ENCODE data around the gene NRF1.
"Not testable (repeated sequence)": the region's sequence is repeated elsewhere in the genome, so short reads cannot be mapped to it uniquely, and the experiment has no call there.

The NRF1 gene

DNA sequence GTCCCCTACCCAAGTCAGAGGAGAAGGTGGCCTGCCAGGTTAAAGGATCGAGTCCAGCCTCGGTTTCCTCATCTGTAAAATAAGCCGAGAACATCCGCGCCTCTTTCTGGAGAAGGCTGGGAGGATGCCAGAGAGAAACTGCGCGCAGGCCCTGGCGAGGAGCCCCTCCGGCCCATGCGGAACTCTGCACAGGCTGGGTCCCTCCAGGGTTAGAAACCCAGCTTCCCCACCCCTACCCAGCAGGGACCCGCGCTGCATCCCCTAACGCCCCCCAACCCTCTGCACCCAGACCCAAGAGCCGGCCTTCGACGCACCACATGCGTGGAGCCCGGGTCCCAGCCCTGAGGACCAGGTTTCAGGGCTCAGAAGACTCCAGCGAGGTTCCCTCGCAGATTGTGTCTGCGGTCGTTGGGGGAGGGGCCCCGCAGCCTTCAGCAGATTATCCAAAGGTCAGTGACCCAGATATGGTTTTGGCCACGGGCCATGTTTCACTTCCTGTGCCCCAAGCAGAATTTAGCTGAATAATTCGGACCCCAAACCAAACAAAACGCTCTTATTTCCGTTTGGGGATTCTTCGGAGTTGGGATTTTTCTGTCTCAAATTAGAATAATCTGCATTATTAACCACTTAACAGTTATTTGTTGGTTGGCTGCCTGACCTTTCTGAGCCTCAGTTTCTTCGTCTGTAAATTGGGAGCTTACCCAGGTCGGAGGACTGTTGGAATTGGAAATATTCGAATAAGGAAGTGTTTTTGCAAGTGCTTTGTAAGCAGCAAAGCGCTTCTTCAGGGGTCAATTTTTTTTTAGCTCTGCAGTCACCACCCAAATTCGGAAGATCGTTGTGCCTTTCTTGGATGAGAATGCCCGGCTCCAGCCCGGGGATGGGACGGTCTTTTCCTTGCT is 173.5 kb downstream of the NRF1 start:
- DNase-seq = no peak

DNA sequence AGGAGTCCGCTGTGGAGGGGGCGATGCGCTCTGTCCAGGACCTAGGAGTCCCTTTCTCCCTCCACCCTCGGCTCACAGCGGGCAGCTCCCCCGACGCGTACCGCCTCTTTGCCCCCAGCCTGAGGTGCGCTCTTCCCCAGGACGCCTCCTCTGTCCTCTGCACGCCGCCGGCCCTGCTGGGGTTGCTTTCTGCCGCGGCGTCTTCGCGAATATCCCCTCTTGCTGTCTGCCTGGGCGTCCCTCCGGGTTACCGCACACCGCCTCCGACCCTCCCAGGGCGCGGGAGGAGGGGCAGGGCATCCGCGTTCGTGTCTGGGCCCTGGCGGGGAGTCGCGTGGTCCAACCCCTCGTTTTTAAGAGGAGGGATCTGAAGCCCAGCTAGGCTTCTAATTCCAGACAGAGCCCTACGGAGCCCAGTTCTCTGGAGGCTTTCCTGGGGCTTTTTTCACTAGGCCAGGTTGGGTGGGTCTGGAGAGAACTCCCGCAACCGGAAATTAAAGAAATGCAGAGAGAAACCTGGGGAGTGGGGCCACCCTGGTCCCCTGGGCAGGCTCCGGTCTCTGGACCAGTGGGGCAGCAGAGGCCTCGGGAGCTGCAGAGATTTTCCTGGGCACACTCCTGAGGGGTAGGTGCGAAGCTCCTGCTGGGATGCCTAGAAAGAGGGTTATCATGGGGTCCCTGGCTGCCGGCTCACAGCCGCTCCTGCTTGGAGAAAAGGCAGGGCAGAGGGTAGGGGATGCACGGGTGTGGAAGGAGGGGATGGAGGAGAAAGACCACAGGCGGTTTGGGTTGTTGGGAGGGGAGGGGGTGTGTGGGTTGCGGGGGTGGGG is 174.4 kb downstream of the NRF1 start:
- DNase-seq = no peak

DNA sequence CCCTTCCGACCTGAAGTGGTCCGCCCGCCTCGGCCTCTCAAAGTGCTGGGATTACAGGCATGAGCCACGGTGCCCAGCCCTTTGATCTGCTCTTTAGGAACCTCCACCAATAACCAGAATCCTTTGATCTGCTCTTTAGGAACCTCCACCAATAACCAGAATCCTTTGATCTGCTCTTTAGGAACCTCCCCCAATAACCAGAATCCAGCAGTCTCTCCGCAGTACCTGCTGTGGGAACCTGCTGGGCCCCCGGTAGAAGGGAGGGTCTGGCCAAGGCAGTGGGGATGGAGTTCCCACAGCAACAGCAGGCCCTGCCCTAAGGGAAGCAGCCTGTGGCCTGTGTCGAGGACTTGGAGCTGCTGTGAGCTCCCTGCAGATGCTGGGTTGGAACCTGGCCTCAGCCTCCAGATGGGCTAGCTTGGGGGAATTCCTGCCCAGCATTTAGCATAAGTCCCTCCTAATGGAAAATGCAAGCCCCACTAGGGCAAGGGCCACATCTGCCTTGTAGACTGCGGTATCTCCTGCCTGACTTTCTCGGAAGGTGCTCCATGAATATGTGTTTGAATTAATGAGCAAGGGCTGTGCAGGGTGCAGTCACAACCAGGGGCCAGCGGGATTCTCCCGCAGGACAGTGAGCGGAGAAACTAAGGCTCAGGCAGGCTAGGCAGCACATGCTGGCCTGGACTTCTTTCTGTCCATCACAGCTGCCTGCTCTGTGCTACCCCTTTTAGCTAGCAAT is 175.5 kb downstream of the NRF1 start:
- no peak for DNase-seq

DNA sequence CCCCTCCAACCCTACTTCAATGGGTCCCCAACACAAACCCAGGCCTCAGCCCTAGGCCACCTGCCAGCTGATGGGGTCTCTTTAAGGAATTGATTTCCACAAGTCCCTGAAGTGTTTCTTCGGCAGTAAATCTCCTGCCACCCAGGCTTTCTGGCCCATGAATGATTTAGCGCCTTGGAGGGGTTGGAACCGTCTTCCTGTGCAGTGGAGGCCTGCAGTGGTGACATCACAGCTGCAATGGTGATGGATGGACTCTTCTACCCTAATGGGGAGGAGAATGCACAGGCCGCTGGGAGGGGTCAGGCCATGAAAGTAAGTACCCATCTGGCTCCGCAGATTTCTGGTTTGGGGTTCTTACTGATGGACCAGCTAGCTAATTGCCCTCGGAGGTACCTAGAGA is 177.5 kb downstream of the NRF1 start:
- DNase-seq = no peak

DNA sequence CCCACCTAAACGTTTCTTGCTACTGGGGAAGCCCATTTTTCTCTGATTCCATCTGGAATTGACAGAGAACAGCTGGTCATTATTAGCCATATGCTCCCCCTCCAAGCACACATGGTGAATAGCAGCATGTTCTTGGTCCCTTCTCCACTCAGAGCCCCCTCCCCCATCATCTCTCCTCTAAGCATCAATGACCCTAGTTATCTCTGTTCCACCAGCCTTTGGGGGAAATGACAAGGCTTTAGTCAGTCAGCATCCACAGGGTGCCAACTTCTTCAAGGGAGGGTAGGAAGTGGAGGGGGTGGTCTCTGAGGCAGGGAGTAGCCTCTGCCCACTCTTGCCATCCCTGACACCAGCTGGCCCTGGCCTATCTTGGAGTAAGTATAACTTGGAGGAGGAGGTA is 178.1 kb downstream of the NRF1 start:
- no peak for DNase-seq

DNA sequence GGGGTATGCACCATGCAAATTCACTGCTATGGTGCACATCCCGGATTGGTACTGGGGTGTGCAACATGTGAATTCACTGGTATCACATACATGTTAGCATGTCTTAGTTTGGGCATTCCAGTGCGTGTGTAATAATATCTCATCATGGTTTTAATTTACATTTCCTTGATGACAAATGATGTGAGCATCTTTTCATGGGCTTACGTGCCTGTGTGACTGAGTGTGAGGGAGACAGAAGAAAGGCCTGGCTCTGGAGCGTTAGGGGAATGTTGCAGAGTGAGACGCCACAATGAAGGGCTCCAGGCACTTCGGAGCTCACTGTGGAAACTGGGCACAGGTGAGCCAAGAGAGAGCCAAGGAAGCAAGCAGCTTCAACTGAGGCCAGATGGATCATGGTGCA is 178.6 kb downstream of the NRF1 start:
- no peak for DNase-seq

DNA sequence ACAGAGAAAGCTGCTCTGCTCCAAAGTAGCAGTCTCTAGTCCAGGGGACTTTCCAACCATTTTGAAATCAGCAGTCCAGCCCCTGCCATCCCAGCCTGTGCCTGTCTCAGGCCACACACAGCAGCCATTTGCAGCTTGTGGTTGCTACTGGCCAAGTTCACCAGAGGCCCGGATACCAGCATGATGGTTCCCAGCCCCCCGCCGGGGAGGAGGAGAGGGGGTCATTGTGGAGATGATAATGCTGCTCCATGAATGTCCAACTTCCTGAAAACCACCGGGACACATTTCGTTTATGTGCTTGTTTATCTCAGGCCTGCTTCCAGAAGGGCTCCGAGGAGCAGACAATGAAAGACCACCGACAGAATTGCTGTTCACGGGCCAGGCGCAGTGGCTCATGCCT is 181.2 kb downstream of the NRF1 start:
- DNase-seq = no peak

DNA sequence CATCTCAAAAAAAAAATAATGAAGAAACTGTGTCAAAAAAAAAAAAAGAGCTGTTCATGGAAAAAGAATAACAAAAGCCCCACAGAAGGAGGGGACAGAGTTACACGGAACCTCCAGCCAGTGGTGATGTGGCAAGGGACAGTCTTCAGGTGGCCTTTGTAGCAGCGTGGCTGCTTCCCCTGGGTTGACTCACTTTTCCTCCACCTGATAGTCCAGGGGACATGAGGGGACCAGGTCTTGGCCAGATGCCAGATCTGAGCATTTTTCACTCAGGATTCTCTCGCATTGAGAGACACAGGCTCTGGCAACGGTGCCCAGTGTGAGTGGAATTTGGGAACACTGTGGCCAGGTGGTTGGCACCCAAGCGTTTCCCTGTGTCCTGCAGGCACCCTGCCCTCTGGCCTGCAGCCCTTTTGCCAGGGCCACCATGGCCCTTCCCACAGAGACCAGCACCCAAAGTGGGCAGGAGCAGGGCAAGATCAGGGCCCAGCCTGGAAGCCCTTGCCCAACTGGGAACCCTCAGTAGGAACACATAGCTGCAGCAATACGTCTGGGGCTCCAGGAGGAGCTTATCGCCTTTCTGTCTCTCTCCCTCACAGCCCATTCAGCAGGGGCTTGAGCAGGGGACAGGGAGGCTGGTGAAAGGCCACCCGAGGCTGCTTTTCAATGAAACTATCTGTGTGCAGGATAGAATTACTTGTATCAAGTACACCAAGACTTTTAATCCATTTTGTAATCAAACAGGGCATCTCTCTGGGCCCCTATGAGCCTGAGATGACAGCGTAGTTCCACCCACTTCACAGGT is 182.2 kb downstream of the NRF1 start:
- DNase-seq = no peak

DNA sequence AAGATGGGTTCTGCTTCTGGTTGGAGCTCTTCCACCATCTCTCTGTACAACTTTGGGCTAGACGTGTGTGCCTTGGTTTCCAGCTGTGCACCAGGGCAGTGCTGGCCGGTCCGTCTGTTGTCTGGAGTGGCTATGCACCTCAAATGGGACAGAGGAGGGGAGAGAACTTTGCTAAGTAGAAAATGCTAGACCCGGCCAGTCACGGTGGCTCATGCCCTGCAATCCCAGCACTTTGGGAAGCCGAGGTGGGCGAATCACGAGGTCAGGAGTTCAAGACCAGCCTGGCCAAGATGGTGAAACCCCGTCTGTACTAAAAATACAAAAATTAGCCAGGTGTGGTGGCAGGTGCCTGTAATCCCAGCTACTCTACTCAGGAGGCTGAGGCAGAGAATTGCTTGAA is 182.9 kb downstream of the NRF1 start:
- DNase-seq = not testable (repeated sequence)

DNA sequence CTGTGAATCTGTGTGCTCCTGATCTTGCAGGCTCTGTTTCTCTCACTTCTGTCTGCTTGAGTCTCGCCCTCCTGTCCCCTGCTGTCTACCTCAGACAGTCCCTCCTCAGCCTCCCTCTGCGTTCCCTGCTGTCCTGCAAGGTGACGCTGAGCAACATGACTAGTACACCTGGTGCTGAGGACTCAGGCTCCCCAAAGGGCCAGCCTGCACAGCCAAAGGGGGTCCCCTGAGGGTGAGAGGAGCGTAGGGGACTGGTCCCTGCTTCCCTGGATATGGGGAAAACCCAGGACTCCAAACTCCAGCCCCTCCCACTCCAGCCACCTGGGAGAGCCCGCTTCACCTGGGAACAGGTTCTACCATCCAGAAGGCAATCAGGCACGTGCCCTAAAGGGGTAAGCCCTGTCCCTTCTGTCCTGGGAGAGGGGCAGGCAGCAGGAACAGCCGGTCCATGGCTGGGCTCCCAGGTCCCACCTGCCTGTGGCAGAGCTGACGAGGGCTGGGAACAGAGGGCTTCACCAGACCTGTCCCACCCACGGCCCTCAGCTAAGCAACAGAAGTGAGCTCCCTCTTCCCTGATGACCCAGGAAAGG is 184.8 kb downstream of the NRF1 start:
- no peak for DNase-seq

DNA sequence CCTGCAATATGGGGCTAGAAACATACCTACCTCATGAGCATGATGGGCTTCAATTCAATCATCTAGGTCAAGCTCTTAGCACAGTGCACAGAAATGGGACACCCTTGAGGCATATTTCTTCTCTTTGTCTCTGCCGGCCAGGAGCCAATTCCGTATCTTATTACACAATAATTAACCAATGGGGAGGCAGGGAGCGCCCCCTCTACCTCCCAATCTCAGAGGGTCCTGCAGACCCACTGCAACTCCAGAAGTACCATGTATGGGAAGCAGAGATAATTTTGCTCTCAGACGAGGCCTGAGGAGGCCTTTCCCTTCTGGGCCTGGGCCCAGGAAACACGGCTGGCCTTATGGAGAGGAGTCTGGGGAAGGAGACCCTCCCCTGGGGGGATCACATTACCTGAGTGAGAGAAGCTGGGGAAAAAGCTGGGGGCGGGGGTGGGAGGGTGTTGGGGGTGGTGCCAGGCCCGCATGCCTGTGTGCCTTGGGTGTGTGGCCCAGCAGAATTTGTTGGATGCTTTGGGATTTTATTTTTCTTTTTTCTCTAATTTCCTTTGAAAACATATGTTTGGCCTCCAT is 185.8 kb downstream of the NRF1 start:
- DNase-seq = no peak

DNA sequence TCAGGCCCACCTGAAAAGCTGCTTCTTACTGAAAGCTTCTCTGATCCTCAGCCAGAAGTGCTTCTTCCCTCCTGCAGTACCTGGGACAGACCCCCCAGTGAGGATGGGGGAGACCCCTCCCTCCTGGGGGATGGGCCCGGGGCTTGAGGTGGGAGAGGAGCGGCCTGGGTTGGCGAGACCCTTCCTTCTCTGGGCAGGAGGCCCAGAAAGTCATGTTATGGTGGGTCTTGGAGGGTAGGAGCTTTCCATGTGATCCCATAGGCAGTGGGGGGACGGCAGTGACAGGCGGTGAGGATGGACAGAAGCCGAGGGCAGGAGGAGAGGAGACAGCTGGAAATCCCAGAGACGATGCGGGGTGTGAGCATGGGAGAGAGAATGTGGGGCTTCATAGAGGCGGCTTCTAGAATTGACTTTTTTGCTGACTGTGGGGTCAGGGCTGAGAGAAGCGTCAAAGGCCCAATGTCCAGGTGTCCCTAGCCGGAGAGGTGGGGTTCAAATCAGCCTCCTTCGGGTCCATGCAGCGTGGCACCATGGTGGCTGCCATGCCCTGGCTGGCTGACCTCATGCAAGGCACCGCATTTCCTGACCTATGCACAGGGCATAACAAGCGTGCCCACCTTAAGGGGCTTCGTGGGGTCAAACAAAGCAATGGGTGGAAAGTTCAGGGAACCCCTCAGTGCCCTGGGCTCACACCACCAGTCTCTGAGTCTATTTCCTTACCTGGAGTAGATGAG is 187.3 kb downstream of the NRF1 start:
- DNase-seq = no peak

DNA sequence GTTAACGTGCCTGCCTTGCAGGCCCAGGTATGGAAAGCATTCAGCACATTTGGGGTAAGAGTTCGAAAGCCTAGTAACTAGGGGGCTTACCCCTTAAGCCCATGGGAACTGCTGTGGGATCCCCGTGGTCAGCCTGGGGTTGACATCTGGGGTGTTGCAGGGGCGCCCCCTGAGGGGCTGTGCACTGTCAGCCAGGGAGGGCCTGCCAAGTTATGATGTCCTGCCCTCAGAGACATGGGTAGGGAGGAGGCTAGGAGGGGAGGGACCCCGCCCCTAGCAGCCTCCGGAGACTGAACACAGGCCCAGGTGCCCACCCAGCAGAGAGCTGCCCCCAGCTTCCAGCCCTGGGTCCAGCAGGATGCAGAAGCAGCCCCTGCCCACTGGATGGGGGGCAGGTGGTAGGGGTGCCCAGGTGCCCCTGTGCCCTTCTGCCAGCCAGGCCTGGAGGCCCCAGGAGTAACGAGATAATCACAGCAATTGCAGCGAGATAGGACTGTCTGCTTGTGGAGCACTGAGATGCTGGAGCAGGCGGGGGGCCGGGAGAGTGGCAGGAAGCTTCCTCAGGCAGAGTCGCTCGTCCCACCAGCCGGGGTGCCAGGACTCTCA is 187.9 kb downstream of the NRF1 start:
- no peak for DNase-seq

DNA sequence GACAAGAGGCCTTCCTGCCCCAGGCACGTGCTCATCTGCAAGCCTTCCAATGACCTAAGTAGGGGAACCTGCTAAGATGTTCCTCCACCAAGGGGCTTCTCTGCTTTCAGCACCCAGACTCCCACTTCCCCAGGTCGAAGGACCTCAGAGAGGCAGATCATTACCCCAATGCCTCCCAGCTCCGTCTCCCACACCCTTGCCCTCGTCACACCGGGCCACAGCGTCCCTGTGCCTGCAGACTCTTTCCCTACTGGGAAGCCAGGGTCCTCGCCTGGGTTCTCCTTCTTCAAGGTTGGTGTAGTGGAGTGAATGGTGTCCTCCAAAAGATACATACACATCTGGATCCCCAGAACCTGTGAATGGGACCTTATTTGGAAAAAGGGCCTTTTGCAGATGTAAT is 189.4 kb downstream of the NRF1 start:
- DNase-seq = no peak

DNA sequence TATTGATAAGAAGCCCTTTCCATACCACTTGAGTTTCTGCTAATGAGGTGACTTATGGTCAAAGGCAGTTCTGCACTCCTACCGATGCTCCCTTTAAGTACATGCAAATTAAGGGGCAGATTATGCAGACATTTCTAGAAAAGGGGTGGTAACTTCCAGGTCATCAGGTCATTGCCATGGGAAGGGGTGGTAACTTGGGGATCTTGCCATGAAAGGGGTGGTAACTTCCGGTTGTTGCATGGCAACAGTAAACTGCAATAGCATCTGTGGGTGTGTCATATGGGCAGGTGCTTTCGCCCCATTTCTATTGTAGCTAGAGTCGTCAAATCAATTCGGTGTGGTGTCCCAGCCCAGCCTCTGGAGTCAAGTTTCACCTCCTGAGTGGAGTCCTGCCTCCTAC is 190.4 kb downstream of the NRF1 start:
- DNase-seq = no peak

DNA sequence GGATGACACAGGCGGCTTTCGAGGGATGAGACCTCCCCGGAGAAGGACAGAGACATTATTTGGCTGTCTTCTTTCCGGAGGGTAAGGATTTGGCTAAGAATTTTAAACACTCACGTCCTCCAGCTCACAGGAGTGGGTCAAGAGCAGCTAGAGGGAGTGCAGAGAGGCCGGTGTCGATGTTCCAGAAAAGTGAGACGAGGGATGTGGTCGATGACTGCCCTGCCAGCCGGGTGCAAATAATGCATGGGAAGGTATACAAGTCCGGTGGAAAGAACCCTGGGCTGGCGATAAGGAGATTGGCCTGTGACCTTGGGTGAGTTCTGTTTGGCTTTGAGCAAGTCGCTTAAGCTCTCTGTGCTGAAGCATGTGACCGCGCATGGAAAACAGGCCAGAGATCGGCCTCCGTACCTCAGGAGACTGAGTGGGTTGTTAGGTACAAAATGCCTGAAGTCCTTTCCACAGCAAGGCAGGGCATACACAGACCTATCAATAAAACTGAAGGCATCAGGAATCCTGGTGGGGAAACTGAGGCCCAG is 192.1 kb downstream of the NRF1 start:
- DNase-seq = no peak

DNA sequence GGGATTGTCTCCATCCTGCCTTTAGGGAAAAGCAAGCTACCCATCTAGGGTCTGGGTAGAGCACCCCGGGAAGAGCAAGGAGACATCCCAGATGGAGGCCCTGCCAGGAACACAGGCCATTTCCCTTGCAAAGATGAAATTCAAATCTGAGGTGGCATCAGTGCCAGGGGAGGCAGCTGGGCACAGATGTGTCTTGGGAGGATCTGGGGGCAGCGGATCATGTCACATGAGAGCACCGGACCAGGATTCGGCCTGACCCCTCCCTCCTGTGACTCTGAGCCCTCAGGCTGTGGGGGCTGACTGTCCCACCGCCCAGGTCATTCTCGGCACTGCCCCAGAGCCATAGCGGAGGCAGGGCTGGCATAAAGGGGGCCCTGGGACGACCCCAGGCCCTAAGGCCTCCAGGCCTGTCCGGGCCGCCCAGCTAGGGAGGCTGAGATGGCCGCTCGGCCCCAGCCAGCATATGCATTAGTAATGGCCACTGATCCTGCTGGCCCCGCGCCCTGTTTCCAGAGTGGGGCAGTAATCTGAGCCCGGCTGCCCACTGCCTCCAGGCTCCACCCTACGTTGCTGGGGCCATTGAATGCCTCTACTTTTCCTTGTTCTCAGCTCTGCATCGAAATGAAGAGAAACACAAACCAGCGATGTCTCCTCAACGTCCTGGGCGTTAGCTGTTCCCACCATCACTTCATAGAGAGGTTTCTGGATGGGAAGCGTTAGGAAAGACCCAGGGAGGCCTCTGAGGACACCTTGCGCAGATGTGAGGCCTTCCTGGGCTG is 192.8 kb downstream of the NRF1 start:
- DNase-seq = no peak

DNA sequence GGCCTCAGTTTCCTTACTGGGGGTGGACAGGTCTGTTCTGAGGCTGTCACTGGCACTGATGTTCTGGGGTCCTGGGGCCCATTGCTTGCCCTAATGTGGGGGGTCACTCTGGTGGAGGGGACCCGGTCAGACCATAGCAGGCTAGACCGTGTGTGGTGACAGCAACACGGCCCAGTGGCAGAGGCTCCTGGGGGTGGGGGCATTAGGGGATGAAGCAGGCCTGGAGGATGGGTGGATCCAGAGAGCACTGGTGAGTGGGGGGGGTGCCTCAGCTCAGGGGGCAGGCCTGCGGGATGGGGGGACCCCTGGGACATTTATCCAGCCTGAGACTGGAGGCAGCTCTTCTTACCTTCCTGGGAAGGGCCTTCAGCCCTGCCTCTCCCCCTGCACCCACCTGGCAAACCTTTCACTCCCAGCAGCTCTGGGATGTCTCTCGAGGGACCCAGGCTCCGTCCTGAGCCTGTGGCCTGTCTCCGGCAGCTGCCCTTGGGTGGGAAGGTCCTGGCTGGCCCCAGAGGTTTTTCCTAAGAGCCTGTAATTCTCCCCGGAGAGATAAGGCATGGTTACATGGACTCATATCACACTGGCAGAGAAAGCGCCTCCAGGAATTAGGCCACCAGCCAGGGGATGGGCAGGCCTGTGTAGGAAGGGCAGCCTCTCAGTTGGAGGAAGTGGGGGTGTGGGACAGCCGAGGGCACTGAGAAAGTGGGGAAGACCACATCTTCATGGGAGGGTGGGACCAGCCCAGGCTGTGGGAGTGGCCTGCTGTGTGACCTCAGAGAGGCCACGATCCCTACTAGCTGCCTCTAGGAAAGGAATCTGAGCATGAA is 193.6 kb downstream of the NRF1 start:
- no peak for DNase-seq

Data from T1000 (cell line).